ENCODE results near the gene AXIN1. TPM values are rescaled to one million over a fixed set of nuclear protein-coding genes. Genes with fewer than 3 reads are reported as not detected.

AXIN1 gene
- total and polyA plus RNA-seq, 9 of the 15 experiments (the other 6 are each of a cell fraction or from before 2014, with no cell fraction given): 0.42 to 58.0 (median 25.9) TPM

- TF ChIP-seq SFPQ (IDR thresholded peaks at IDR 0.05; ENCODE audit: low read depth, low read length): no peak
- no peak; the same call in 1 of the 2 replicates for TF ChIP-seq MTA3 (IDR thresholded peaks at IDR 0.05; ENCODE audit: borderline replicate concordance)
- no peak for TF ChIP-seq ARNT (IDR thresholded peaks at IDR 0.05)
- TF ChIP-seq ZNF133 (CRISPR knock-in tag; IDR thresholded peaks at IDR 0.05): no peak
- TF ChIP-seq, protein P1, sequence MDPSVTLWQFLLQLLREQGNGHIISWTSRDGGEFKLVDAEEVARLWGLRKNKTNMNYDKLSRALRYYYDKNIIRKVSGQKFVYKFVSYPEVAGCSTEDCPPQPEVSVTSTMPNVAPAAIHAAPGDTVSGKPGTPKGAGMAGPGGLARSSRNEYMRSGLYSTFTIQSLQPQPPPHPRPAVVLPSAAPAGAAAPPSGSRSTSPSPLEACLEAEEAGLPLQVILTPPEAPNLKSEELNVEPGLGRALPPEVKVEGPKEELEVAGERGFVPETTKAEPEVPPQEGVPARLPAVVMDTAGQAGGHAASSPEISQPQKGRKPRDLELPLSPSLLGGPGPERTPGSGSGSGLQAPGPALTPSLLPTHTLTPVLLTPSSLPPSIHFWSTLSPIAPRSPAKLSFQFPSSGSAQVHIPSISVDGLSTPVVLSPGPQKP (CRISPR knock-in tag; IDR thresholded peaks at IDR 0.05): no peak
- TF ChIP-seq, protein P2, sequence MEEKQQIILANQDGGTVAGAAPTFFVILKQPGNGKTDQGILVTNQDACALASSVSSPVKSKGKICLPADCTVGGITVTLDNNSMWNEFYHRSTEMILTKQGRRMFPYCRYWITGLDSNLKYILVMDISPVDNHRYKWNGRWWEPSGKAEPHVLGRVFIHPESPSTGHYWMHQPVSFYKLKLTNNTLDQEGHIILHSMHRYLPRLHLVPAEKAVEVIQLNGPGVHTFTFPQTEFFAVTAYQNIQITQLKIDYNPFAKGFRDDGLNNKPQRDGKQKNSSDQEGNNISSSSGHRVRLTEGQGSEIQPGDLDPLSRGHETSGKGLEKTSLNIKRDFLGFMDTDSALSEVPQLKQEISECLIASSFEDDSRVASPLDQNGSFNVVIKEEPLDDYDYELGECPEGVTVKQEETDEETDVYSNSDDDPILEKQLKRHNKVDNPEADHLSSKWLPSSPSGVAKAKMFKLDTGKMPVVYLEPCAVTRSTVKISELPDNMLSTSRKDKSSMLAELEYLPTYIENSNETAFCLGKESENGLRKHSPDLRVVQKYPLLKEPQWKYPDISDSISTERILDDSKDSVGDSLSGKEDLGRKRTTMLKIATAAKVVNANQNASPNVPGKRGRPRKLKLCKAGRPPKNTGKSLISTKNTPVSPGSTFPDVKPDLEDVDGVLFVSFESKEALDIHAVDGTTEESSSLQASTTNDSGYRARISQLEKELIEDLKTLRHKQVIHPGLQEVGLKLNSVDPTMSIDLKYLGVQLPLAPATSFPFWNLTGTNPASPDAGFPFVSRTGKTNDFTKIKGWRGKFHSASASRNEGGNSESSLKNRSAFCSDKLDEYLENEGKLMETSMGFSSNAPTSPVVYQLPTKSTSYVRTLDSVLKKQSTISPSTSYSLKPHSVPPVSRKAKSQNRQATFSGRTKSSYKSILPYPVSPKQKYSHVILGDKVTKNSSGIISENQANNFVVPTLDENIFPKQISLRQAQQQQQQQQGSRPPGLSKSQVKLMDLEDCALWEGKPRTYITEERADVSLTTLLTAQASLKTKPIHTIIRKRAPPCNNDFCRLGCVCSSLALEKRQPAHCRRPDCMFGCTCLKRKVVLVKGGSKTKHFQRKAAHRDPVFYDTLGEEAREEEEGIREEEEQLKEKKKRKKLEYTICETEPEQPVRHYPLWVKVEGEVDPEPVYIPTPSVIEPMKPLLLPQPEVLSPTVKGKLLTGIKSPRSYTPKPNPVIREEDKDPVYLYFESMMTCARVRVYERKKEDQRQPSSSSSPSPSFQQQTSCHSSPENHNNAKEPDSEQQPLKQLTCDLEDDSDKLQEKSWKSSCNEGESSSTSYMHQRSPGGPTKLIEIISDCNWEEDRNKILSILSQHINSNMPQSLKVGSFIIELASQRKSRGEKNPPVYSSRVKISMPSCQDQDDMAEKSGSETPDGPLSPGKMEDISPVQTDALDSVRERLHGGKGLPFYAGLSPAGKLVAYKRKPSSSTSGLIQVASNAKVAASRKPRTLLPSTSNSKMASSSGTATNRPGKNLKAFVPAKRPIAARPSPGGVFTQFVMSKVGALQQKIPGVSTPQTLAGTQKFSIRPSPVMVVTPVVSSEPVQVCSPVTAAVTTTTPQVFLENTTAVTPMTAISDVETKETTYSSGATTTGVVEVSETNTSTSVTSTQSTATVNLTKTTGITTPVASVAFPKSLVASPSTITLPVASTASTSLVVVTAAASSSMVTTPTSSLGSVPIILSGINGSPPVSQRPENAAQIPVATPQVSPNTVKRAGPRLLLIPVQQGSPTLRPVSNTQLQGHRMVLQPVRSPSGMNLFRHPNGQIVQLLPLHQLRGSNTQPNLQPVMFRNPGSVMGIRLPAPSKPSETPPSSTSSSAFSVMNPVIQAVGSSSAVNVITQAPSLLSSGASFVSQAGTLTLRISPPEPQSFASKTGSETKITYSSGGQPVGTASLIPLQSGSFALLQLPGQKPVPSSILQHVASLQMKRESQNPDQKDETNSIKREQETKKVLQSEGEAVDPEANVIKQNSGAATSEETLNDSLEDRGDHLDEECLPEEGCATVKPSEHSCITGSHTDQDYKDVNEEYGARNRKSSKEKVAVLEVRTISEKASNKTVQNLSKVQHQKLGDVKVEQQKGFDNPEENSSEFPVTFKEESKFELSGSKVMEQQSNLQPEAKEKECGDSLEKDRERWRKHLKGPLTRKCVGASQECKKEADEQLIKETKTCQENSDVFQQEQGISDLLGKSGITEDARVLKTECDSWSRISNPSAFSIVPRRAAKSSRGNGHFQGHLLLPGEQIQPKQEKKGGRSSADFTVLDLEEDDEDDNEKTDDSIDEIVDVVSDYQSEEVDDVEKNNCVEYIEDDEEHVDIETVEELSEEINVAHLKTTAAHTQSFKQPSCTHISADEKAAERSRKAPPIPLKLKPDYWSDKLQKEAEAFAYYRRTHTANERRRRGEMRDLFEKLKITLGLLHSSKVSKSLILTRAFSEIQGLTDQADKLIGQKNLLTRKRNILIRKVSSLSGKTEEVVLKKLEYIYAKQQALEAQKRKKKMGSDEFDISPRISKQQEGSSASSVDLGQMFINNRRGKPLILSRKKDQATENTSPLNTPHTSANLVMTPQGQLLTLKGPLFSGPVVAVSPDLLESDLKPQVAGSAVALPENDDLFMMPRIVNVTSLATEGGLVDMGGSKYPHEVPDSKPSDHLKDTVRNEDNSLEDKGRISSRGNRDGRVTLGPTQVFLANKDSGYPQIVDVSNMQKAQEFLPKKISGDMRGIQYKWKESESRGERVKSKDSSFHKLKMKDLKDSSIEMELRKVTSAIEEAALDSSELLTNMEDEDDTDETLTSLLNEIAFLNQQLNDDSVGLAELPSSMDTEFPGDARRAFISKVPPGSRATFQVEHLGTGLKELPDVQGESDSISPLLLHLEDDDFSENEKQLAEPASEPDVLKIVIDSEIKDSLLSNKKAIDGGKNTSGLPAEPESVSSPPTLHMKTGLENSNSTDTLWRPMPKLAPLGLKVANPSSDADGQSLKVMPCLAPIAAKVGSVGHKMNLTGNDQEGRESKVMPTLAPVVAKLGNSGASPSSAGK (IDR thresholded peaks at IDR 0.05): no peak
- no peak for TF ChIP-seq CBX3 (IDR thresholded peaks at IDR 0.05; ENCODE audit: borderline replicate concordance in 1 of 2, low read length in 2 of 2)
These were observed 45.3 kb upstream of the AXIN1 start (continued) for GRCh38 chr16:397736-398332.

Measured in K562 (cell line).